ENCODE results near the gene PCID2.
"Not testable (repeated sequence)": the region's sequence is repeated elsewhere in the genome, so short reads cannot be mapped to it uniquely, and the experiment has no call there.

Gene PCID2

DNA sequence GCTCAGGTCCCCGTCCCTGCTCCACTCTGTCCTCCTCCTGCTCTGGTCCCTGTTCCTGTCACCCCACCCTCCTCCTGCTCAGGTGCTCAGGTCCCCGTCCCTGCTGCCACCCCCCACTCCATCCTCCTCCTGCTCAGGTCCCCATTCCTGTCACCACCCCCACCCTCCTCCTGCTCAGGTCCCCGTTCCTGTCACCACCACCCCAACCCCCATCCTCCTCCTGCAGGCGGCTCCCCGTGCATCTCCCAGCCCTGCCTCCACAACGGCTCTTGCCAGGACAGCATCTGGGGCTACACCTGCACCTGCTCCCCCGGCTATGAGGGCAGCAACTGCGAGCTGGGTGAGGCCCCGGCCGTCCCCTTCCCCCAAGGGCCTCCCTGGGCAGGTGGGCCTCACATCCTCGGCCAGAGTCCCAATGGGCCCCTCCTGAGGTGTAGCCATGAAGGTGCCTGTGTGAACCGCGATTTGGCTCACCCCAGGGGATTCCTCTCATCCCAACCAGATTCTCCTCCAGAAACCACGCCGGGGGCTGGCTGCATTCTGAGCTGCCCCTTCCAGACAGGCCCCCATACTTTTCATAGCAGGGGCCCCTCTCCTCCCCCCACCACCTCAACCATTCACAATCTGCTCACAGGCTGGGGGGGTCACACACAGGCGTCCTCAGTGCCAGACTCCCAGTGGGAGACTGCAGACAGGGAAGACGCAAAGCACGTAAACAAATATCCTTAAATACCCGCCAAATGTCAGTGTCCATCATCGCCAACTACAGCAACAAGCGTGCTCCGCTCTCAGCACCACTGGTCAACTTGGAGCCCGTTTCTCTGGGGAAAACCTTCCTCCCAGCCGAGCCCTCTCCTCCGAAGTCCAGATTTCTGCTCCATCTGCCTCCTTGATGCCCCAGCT, 45.4 kb downstream of the PCID2 start:
- peak in 1 of 2 donors; percentile 25 for DNase-seq

DNA sequence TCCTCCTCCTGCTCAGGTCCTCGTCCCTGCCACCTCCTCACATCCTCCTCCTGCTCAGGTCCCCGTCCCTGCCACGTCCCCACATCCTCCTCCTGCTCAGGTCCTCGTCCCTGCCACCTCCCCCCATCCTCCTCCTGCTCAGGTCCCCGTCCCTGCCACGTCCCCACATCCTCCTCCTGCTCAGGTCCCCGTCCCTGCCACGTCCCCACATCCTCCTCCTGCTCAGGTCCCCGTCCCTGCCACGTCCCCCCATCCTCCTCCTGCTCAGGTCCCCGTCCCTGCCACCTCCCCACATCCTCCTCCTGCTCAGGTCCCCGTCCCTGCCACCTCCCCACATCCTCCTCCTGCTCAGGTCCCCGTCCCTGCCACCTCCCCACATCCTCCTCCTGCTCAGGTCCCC, 46.5 kb downstream of the PCID2 start:
- DNase-seq: not testable (repeated sequence)

- no peak for DNase-seq
Observed at GRCh38 chr13:113161433-113161832, 47.0 kb downstream of the PCID2 start.

DNA sequence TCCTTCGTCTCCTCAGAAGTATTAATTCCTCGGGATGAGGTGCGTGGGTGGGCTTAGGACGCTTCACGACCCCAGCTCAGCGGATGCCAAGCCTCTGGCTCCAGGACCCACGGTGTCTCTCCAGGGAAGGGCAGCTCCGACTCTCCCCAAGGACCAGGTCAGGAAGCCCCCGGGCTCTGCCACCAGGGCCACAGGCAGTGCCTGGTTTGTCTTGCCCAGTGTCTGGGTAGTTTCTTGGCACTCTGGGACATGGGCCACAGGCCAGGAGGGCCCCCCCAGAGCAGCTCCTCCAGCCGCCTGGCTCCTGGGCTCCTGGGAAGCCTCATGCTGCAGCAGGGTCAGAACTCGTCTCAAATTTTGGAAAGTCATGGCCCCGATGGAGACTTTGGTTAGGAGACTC, 47.5 kb downstream of the PCID2 start:
- DNase-seq: no peak

- DNase-seq: no peak
Observed at GRCh38 chr13:113159701-113160100, 48.8 kb downstream of the PCID2 start.

DNA sequence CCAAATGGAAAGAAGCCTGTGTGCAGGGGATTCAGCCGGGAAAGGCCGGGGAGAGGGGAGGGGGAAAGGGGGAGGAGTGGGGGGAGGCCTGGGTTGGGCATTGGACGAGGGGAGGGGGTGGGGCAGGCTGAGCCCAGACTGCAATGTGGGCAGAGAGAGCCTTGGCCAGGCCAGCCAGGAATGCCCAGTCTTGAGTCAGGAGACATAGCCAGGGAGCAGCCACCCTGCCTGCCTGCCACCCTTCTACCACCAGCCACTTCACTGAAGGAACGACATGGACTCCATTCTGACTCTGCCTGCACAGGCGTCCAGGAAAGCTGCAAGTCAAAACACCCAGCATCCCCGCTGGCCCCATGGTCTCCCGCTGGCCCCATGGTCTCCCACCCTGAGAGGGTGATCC, 49.5 kb downstream of the PCID2 start:
- DNase-seq: no peak

- DNase-seq: no peak
Observed at GRCh38 chr13:113157929-113158747, 50.3 kb downstream of the PCID2 start, which contains the start of gene PROZ. PROZ (plus strand) TSS chr13:113158648; CDS start chr13:113158661, 13 bp downstream.

- DNase-seq: no peak
Observed at GRCh38 chr13:113157206-113157928, 51.1 kb downstream of the PCID2 start.

DNA sequence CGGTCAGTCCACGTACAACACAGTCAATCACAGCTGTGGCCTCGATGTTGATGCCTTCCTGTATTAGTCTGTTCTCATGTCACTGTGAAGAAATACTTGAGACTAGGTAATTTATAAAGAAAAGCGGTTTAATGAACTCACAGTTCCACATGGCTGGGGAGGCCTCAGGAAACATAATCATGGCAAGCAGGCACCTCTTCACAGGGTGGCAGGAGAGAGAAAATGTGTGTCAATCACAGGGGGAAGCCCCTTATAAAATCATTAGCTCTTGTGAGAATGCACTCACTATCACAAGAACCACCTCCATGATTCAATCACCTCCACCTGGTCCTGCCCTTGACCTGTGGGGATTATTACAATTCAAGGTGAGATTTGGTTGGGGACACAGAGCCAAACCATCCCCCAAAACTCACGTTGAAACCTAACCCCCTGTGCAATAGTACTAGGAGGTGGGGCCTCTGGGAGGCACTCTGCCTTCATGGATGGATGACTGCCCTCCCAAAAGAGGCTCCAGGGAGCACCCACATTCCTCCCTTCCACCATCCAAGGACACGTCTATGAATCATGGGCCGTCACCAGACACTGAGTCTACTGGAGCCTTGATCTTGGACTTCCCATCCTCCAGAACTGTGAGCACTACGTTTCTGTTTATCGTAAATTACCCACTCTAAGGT, 52.4 kb downstream of the PCID2 start:
- no peak for DNase-seq

- no peak for DNase-seq
Observed at GRCh38 chr13:113155201-113155600, 53.3 kb downstream of the PCID2 start.

- DNase-seq: peak; percentile 66 to 73
Observed at GRCh38 chr13:113153810-113154748, 54.4 kb downstream of the PCID2 start.

GRCh38 chr13:113152984-113153809, 55.3 kb downstream of the PCID2 start:
- DNase-seq: no peak

DNA sequence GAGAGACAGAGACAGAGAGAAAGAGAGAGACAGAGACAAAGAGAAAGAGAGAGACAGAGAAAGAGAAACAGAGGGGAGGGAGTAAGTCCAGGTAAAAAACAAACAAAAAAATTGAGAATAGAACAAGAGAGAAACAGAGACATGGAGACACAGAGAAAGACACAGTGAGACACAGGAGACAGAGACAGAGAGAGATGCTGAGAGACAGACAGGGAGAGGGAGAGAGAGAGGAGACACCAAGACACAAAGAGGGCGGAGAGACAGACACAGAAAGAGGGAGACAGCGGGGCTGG, 55.8 kb downstream of the PCID2 start:
- DNase-seq: no peak

- peak in 1 of 2 donors; percentile 26 for DNase-seq
Observed at GRCh38 chr13:113151745-113152690, 56.5 kb downstream of the PCID2 start.

- DNase-seq: no peak
Observed at GRCh38 chr13:113150550-113151365, 57.7 kb downstream of the PCID2 start.

DNA sequence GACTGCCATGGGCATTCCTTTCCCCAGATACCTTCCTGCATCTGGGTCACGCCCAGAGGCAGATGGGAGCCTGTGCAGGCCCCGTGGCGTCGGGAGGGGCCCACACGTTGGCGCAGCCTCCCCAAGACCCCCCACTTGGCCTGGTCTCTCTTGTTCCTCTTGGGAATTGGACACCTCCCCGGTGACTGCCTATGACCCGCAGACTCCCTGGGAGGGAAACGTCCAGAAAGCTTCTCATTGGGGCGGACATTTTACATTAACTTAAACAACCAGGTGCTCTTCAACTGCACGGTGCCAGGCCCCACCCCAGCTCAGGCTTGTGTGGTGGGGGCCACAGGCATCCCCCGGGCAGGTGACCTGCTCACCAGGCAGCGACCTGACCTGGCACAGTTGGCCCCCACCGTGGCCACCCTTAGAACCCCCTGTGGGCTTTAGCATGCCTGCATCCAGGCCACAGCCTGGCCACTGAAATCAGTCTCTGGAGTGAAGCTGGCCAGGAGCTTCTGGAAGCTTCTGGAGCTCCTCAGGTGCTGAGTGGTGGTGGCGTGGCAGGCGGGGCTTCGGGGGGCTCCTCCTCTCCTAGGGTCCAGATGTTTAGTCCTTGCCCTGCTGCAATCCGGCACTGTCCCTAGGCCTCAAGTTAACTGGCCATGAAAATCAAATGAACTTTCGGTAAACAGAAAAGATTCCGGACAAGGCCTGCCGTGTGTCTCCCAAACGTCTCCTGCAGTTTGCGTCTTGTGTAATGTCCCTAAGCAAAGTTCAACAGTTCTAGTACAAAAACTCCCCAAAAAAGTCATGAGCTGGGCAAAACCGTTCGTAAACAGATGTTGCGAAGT, 58.5 kb downstream of the PCID2 start:
- no peak for DNase-seq

DNA sequence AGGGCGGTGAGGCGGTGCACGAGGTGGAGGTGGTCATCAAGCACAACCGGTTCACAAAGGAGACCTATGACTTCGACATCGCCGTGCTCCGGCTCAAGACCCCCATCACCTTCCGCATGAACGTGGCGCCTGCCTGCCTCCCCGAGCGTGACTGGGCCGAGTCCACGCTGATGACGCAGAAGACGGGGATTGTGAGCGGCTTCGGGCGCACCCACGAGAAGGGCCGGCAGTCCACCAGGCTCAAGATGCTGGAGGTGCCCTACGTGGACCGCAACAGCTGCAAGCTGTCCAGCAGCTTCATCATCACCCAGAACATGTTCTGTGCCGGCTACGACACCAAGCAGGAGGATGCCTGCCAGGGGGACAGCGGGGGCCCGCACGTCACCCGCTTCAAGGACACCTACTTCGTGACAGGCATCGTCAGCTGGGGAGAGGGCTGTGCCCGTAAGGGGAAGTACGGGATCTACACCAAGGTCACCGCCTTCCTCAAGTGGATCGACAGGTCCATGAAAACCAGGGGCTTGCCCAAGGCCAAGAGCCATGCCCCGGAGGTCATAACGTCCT, 59.4 kb downstream of the PCID2 start:
- no peak for DNase-seq

All from CD4-positive, alpha-beta T cell treated with Interleukin-4 for 1 hour (primary cell).